Measurements from ENCODE around the gene SPOCK1. TPM values are rescaled to one million over a fixed set of nuclear protein-coding genes. Genes with fewer than 3 reads are reported as not detected.

SPOCK1 gene
- total and polyA plus RNA-seq, 4 donors, result 31.8 to 217 (median 132) TPM

DNA sequence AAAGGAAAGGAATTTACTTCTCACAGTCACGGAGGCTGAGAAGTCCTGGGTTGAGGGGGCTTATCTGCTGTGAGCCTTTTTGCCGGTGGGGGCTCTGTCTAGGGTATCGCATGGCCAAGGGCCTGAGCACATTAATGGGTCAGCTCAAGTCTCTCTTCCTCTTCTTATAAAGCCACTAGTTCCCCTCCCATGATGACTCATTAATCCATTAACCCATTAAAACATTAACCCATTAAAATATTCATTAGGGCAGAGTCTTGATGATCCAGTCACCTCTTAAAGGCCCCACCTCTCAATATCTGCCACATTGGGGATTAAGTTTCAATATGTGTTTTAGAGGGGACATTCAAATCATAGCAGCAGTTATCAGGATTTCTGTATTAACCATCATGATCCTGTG lies 406.3 kb downstream of the SPOCK1 start:
- H3K9me3 ChIP-seq (ENCODE audit: control insufficient read depth, insufficient read depth, low read length), result no peaks in the 10 kb centered on the region
- 100% methylated on average over 1 of the region's 3 CpGs for WGBS (ENCODE audit: insufficient coverage)
- no peak overlapping the region for H3K4me3 ChIP-seq (ENCODE audit: low read depth, low read length)
- H3K27ac ChIP-seq (ENCODE audit: low read depth, low read length), result no peak overlapping the region
- H3K4me1 ChIP-seq (ENCODE audit: control insufficient read depth, insufficient read depth, low read length), result peaks cover 5% of the 10 kb centered on the region
- H3K27me3 ChIP-seq (ENCODE audit: control insufficient read depth, insufficient read depth, low read length), result no peaks in the 10 kb centered on the region
- H3K36me3 ChIP-seq (ENCODE audit: control insufficient read depth, insufficient read depth, low read length), result no peaks in the 10 kb centered on the region
- no peak for DNase-seq (ENCODE audit: low read depth in 4 of 6, low spot score in 6 of 6)

DNA sequence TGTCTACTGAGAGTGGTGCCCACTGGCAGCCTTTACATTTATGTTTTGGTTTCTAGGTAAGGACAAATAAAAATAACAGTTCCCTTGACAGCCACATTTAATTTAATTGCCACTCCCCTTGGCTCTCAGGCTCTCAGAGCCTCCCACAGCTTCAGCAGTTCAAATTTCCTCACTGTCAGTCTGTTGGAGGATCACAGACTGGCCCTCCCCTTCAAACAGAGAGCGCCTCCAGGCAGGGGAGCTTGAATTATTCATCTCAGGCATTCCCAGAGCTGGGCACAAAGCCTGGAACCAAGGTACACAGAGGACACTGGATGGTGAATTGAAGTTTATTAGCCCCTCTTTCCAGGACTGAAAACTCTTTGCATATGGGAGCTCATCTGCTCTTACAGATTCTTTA lies 407.7 kb downstream of the SPOCK1 start:
- Histone ChIP-seq H3K27ac (ENCODE audit: low read depth, low read length) (no peak overlapping the region), H3K27me3 (ENCODE audit: control insufficient read depth, insufficient read depth, low read length) (no peaks in the 10 kb centered on the region), H3K4me1 (ENCODE audit: control insufficient read depth, insufficient read depth, low read length) (peaks cover 8% of the 10 kb centered on the region), H3K4me3 (ENCODE audit: low read depth, low read length) (no peak overlapping the region), H3K36me3 (ENCODE audit: control insufficient read depth, insufficient read depth, low read length) (no peaks in the 10 kb centered on the region), H3K9me3 (ENCODE audit: control insufficient read depth, insufficient read depth, low read length) (no peaks in the 10 kb centered on the region)
- DNase-seq (ENCODE audit: low read depth in 4 of 6, low spot score in 6 of 6), result peak in 4 of 6 donors; percentile 20 to 80 (median 50)
- no CpG with 5 or more reads among the region's 1 CpG for WGBS (ENCODE audit: insufficient coverage)

DNA sequence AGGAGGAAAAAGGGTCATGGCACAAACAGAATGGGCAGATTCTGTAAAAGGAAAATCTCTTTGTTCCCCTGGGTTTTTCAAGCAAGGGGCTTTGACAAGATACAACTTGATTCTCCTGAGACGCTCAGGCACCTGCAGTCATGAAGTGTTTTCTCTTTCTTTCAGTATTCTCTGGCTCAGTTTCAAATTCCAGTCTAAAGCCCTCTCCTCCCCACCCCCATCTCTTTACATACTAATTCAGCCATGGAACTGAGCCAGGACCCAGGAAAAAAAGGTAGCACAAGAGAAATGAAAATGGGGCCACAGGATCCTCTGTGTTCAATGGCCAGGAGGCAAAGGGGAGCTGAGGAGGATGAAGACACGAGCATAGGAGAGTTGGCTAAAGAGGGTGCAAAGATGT lies 408.4 kb downstream of the SPOCK1 start:
- peak in 2 of 6 donors; percentile 32 to 57 for DNase-seq (ENCODE audit: low read depth in 4 of 6, low spot score in 6 of 6)
- H3K36me3 ChIP-seq (ENCODE audit: control insufficient read depth, insufficient read depth, low read length), result no peaks in the 10 kb centered on the region
- H3K27ac ChIP-seq (ENCODE audit: low read depth, low read length), result no peak overlapping the region
- H3K9me3 ChIP-seq (ENCODE audit: control insufficient read depth, insufficient read depth, low read length), result no peaks in the 10 kb centered on the region
- H3K27me3 ChIP-seq (ENCODE audit: control insufficient read depth, insufficient read depth, low read length), result no peaks in the 10 kb centered on the region
- 58% methylated on average over 2 of the region's 2 CpGs for WGBS (ENCODE audit: insufficient coverage)
- peaks cover 12% of the 10 kb centered on the region for H3K4me1 ChIP-seq (ENCODE audit: control insufficient read depth, insufficient read depth, low read length)
- no peak overlapping the region for H3K4me3 ChIP-seq (ENCODE audit: low read depth, low read length)

DNA sequence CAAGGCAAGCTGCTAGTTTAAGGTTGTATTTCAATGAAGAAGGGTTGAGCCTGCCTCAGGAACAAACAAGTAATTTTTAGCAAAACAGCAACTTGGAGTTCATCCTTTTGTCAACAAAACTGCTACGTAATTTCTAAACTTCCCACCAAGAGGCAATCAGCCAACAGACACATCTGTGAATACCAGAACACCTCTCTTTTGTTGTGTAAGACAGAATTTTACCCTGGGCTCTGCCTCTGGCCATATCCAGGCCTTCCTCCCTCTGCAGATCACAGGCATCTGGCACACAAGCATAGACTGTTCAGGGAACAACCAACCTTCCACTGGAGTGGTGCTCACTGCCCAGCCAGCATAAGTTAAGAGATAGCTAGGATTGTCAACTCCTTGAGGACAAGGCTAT lies 409.0 kb downstream of the SPOCK1 start:
- Histone ChIP-seq H3K4me1 (ENCODE audit: control insufficient read depth, insufficient read depth, low read length) (peaks cover 12% of the 10 kb centered on the region), H3K9me3 (ENCODE audit: control insufficient read depth, insufficient read depth, low read length) (no peaks in the 10 kb centered on the region), H3K27ac (ENCODE audit: low read depth, low read length) (no peak overlapping the region), H3K27me3 (ENCODE audit: control insufficient read depth, insufficient read depth, low read length) (no peaks in the 10 kb centered on the region), H3K36me3 (ENCODE audit: control insufficient read depth, insufficient read depth, low read length) (no peaks in the 10 kb centered on the region), H3K4me3 (ENCODE audit: low read depth, low read length) (no peak overlapping the region)
- 100% methylated on average over 1 of the region's 1 CpG for WGBS (ENCODE audit: insufficient coverage)
- DNase-seq (ENCODE audit: low read depth in 4 of 6, low spot score in 6 of 6), result peak in 1 of 6 donors; percentile 35

DNA sequence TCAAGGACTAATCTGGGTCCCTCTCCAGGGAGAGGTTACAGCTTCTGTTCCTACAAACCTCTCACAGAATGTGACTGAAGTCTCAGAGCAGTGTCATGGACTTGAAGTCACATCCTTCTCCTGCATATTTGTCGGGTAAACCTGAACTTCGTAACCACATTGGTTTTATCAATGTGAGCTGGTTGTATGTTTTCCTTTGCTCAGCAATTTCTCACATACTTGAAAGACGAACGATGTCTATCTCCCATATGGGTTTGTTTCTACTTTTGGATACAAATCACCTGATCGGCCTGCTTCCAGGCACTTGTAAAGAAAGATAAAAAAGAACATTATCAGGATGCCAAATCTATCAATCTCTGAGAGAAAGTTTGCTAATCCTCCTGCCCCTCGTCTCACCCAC lies 411.0 kb downstream of the SPOCK1 start:
- Histone ChIP-seq H3K36me3 (ENCODE audit: control insufficient read depth, insufficient read depth, low read length) (no peaks in the 10 kb centered on the region), H3K4me1 (ENCODE audit: control insufficient read depth, insufficient read depth, low read length) (peaks cover 16% of the 10 kb centered on the region), H3K4me3 (ENCODE audit: low read depth, low read length) (no peak overlapping the region), H3K27ac (ENCODE audit: low read depth, low read length) (no peak overlapping the region), H3K27me3 (ENCODE audit: control insufficient read depth, insufficient read depth, low read length) (no peaks in the 10 kb centered on the region), H3K9me3 (ENCODE audit: control insufficient read depth, insufficient read depth, low read length) (no peaks in the 10 kb centered on the region)
- 100% methylated on average over 1 of the region's 6 CpGs for whole genome bisulfite sequencing (ENCODE audit: insufficient coverage)
- no peak for DNase-seq (ENCODE audit: low read depth in 4 of 6, low spot score in 6 of 6)

DNA sequence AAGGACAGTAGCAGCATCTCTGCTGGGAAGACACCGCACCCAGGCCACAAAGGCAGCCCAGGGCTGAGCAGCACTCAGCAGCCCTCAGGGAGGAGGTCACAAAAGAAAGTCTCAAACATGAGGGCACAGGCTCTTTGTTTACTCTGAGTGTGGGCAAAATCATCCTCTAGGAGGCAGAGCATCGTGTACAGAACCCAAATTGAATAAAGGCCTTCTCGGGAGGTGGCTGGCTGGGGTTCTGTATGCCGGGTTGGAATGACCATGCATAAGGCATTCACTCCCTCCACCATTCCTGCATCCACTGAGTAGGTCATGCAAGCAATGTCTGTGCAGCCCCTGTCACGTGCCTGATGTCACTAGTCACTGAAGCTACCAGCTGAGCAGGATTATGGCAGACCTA lies 412.8 kb downstream of the SPOCK1 start:
- DNase-seq (ENCODE audit: low read depth in 4 of 6, low spot score in 6 of 6), result no peak
- Histone ChIP-seq H3K27ac (ENCODE audit: low read depth, low read length) (no peak overlapping the region), H3K4me3 (ENCODE audit: low read depth, low read length) (no peak overlapping the region), H3K36me3 (ENCODE audit: control insufficient read depth, insufficient read depth, low read length) (no peaks in the 10 kb centered on the region), H3K4me1 (ENCODE audit: control insufficient read depth, insufficient read depth, low read length) (peaks cover 13% of the 10 kb centered on the region), H3K9me3 (ENCODE audit: control insufficient read depth, insufficient read depth, low read length) (no peaks in the 10 kb centered on the region), H3K27me3 (ENCODE audit: control insufficient read depth, insufficient read depth, low read length) (no peaks in the 10 kb centered on the region)
- WGBS (ENCODE audit: insufficient coverage), result 56% methylated on average over 2 of the region's 5 CpGs

DNA sequence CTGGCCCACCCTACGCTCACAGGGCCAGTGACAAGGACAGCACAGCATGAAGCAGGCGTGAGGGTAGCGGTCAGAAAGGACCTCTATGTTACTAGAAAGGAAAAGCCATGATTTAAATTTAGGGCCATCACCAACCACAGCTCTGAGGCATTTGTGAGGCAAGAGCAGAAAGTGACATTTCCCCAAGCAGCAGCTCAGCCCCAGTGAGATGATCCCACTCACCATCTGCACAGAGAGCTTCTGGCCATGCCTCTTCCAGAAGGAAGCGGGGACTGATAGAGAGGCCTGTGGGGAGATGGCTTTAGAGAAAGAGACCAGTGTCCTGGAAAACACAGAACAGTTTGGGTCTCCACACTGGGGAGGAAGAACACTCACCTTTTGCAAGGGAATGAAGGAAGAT lies 413.9 kb downstream of the SPOCK1 start:
- no peaks in the 10 kb centered on the region for H3K9me3 ChIP-seq (ENCODE audit: control insufficient read depth, insufficient read depth, low read length)
- WGBS (ENCODE audit: insufficient coverage), result 94% methylated on average over 3 of the region's 4 CpGs
- DNase-seq (ENCODE audit: low read depth in 4 of 6, low spot score in 6 of 6), result no peak
- no peak overlapping the region for H3K4me3 ChIP-seq (ENCODE audit: low read depth, low read length)
- peaks cover 11% of the 10 kb centered on the region for H3K4me1 ChIP-seq (ENCODE audit: control insufficient read depth, insufficient read depth, low read length)
- H3K27me3 ChIP-seq (ENCODE audit: control insufficient read depth, insufficient read depth, low read length), result no peaks in the 10 kb centered on the region
- no peak overlapping the region for H3K27ac ChIP-seq (ENCODE audit: low read depth, low read length)
- no peaks in the 10 kb centered on the region for H3K36me3 ChIP-seq (ENCODE audit: control insufficient read depth, insufficient read depth, low read length)

DNA sequence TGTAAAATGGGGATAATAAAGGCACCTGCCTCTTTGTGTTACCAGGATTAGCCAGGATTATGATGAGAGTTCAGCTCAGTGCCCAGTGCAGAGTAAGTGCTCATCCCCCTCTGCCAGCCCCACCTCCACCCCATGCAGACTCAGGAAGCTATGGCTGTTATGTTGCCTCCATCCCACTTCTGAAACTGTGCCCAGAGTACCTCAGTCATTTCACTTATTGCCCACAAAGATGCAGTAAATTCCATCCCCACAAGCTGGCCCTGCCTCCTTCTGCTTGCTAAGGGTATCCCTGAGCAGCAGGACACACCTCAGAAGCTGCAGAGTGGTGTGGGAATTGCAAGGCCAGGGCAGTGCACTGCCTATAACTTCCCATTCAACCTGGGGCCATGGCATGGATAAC lies 415.1 kb downstream of the SPOCK1 start:
- Histone ChIP-seq H3K4me3 (ENCODE audit: low read depth, low read length) (no peak overlapping the region), H3K4me1 (ENCODE audit: control insufficient read depth, insufficient read depth, low read length) (peaks cover 11% of the 10 kb centered on the region), H3K27ac (ENCODE audit: low read depth, low read length) (no peak overlapping the region), H3K9me3 (ENCODE audit: control insufficient read depth, insufficient read depth, low read length) (no peaks in the 10 kb centered on the region), H3K27me3 (ENCODE audit: control insufficient read depth, insufficient read depth, low read length) (no peaks in the 10 kb centered on the region), H3K36me3 (ENCODE audit: control insufficient read depth, insufficient read depth, low read length) (no peaks in the 10 kb centered on the region)
- DNase-seq (ENCODE audit: low read depth in 4 of 6, low spot score in 6 of 6), result no peak

DNA sequence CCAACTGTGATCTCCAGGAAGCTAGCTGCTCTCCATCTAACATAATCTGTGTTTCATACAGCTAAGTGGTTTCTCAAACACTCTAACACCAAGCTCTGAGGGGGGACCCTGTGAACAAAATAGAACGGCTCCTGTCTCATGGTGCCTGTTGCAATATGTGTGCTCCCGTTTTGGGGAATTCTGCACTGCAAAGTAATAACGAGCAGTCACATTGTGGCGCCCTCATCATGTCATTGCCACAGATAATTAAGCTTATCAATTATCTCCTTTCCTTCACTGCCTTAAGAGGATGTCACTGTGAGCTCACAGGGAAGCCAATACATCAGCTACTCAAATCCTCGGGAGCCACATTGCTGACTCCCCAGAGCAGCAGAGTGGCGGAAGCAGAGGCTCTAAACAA lies 416.2 kb downstream of the SPOCK1 start:
- peak in 1 of 6 donors; percentile 85 for DNase-seq (ENCODE audit: low read depth in 4 of 6, low spot score in 6 of 6)
- WGBS (ENCODE audit: insufficient coverage), result 53% methylated on average over 5 of the region's 6 CpGs
- no peaks in the 10 kb centered on the region for H3K36me3 ChIP-seq (ENCODE audit: control insufficient read depth, insufficient read depth, low read length)
- H3K27me3 ChIP-seq (ENCODE audit: control insufficient read depth, insufficient read depth, low read length), result no peaks in the 10 kb centered on the region
- peaks cover 11% of the 10 kb centered on the region for H3K4me1 ChIP-seq (ENCODE audit: control insufficient read depth, insufficient read depth, low read length)
- no peaks in the 10 kb centered on the region for H3K9me3 ChIP-seq (ENCODE audit: control insufficient read depth, insufficient read depth, low read length)
- no peak overlapping the region for H3K4me3 ChIP-seq (ENCODE audit: low read depth, low read length)
- no peak overlapping the region for H3K27ac ChIP-seq (ENCODE audit: low read depth, low read length)

DNA sequence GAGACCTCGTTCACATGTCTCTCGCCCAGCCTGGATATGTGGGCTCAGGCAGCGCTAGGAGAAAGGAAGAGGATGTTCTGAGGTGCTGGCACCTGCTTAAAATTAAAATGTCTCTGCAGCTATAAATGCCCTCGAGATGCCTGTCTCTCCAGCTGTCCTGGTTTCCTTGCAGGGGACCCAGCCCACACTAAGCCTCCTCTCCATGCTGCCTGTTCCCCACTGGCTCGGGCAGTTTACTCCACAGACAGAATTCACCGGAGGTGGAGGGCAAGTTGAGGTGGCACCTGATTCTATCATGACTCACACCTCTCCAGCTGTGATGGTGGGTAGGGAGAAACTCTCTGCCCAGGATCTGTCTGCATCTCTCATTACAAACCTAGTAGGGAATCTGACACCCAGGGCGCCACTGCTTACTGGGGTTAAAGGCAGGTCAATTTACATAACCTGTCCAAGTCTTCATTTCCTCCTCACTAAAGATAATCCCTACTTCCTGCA lies 420.9 kb downstream of the SPOCK1 start:
- Histone ChIP-seq H3K27me3 (ENCODE audit: control insufficient read depth, insufficient read depth, low read length) (no peaks in the 10 kb centered on the region), H3K27ac (ENCODE audit: low read depth, low read length) (no peak overlapping the region), H3K4me1 (ENCODE audit: control insufficient read depth, insufficient read depth, low read length) (no peaks in the 10 kb centered on the region), H3K36me3 (ENCODE audit: control insufficient read depth, insufficient read depth, low read length) (no peaks in the 10 kb centered on the region), H3K4me3 (ENCODE audit: low read depth, low read length) (no peak overlapping the region), H3K9me3 (ENCODE audit: control insufficient read depth, insufficient read depth, low read length) (no peaks in the 10 kb centered on the region)
- 63% methylated on average over 4 of the region's 7 CpGs for WGBS (ENCODE audit: insufficient coverage)
- DNase-seq (ENCODE audit: low read depth in 4 of 6, low spot score in 6 of 6), result no peak

All from spinal cord (tissue), 10 donors.